HG03354 (cell line): ENCODE results near the gene C17orf100.
"Not testable (repeated sequence)": the region's sequence is repeated elsewhere in the genome, so short reads cannot be mapped to it uniquely, and the experiment has no call there.

Source experiments
- ATAC-seq: cut with Tn5 transposase; IDR thresholded peaks from one replicate; pipeline ENCODE4 v1.9.1; 2021; ENCODE audit warnings: mild to moderate bottlenecking; ENCODE audit not compliant: unreplicated experiment, poor library complexity, severe bottlenecking

The C17orf100 gene

GRCh38 chr17:6684881-6685767, 33.6 kb downstream of the C17orf100 start:
- no peak for ATAC-seq

- ATAC-seq = no peak
Observed at GRCh38 chr17:6686026-6686425, 34.5 kb downstream of the C17orf100 start.

- no peak for ATAC-seq
Observed at GRCh38 chr17:6688944-6689343, 37.4 kb downstream of the C17orf100 start.

GRCh38 chr17:6690641-6691040, 39.1 kb downstream of the C17orf100 start:
- ATAC-seq = no peak

GRCh38 chr17:6691546-6691945, 40.0 kb downstream of the C17orf100 start:
- no peak for ATAC-seq

- ATAC-seq = not testable (repeated sequence)
Observed at GRCh38 chr17:6691958-6692357, 40.4 kb downstream of the C17orf100 start.

GRCh38 chr17:6695051-6695450, 43.5 kb downstream of the C17orf100 start:
- ATAC-seq = no peak

- ATAC-seq = no peak
Observed at GRCh38 chr17:6695565-6695964, 44.0 kb downstream of the C17orf100 start.

- no peak for ATAC-seq
Observed at GRCh38 chr17:6696906-6697305, 45.3 kb downstream of the C17orf100 start.

GRCh38 chr17:6698004-6698403, 46.4 kb downstream of the C17orf100 start:
- no peak for ATAC-seq

- ATAC-seq = no peak
Observed at GRCh38 chr17:6699997-6700947, 48.7 kb downstream of the C17orf100 start.

GRCh38 chr17:6700948-6701307, 49.4 kb downstream of the C17orf100 start:
- ATAC-seq = no peak

- no peak for ATAC-seq
Observed at GRCh38 chr17:6701719-6702118, 50.2 kb downstream of the C17orf100 start.

- no peak for ATAC-seq
Observed at GRCh38 chr17:6702567-6703215, 51.1 kb downstream of the C17orf100 start.
